ENCODE measurements around the gene TMEM114.

TMEM114 gene

GRCh38 chr16:8541868-8542267, 48.4 kb downstream of the TMEM114 start:
- TF ChIP-seq POLR2AphosphoS5 (IDR thresholded peaks at IDR 0.05; ENCODE audit: borderline replicate concordance, low read depth, low read length) = no peak
- no peak for TF ChIP-seq EZH2 (IDR thresholded peaks at IDR 0.05)
- no peak for TF ChIP-seq FOXP2 (optimal IDR thresholded peaks at IDR 0.05; ENCODE audit: control extremely low read depth, extremely low read length, insufficient read depth)
- Histone ChIP-seq H3K27ac (no peak overlapping the region), H3K9me3 (ENCODE audit: low read depth, low read length) (no peaks in the 10 kb centered on the region), H3K36me3 (ENCODE audit: insufficient read depth, low read length) (no peaks in the 10 kb centered on the region), H3K9ac (ENCODE audit: insufficient read length) (no peak overlapping the region), H3K4me3 (no peak overlapping the region)
- DNase-seq (ENCODE audit: low read depth, low spot score) = no peak

- no peak for TF ChIP-seq EZH2 (IDR thresholded peaks at IDR 0.05)
- no peak for TF ChIP-seq POLR2AphosphoS5 (IDR thresholded peaks at IDR 0.05; ENCODE audit: borderline replicate concordance, low read depth, low read length)
- TF ChIP-seq FOXP2 (optimal IDR thresholded peaks at IDR 0.05; ENCODE audit: control extremely low read depth, extremely low read length, insufficient read depth) = no peak
- Histone ChIP-seq H3K27ac (no peak overlapping the region), H3K36me3 (ENCODE audit: insufficient read depth, low read length) (no peaks in the 10 kb centered on the region), H3K4me3 (no peak overlapping the region), H3K9me3 (ENCODE audit: low read depth, low read length) (no peaks in the 10 kb centered on the region), H3K9ac (ENCODE audit: insufficient read length) (no peak overlapping the region)
- no peak for DNase-seq (ENCODE audit: low read depth, low spot score)
Observed at GRCh38 chr16:8537691-8538342, 52.5 kb downstream of the TMEM114 start.

GRCh38 chr16:8533509-8533908, 56.8 kb downstream of the TMEM114 start:
- TF ChIP-seq POLR2AphosphoS5 (IDR thresholded peaks at IDR 0.05; ENCODE audit: borderline replicate concordance, low read depth, low read length) (no peak), FOXP2 (optimal IDR thresholded peaks at IDR 0.05; ENCODE audit: control extremely low read depth, extremely low read length, insufficient read depth) (no peak), EZH2 (IDR thresholded peaks at IDR 0.05) (no peak)

DNA sequence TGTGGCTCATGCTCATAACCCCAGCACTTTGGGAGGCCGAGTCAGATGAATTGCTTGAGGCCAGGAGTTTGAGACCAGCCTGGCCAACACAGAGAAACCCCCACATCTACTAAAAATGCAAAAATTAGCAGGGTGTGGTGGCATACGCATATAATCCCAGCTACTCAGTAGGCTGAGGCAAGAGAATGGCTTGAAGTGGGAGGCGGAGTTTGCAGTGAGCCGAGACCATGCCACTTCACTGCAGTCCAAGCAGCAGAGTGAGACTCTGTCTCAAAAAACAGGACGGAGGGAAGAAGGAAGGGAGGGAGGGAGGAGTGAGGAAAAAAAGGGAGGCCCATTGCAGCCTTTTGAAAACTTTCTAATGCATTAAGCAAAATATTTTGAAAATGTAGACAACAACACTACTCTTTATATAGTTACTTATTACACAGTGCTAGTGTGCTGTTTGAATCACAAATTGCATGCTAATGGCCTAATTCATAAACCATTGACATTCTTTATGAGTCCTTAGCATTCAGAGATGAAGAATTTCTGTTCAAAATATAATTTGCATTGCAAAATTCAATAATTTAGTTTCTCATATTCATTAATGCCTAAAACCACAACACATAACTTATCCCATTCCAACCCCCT, 59.4 kb downstream of the TMEM114 start:
- Histone ChIP-seq H3K9ac (ENCODE audit: insufficient read length) (no peak overlapping the region), H3K9me3 (ENCODE audit: low read depth, low read length) (no peaks in the 10 kb centered on the region), H3K4me3 (no peak overlapping the region), H3K27ac (no peak overlapping the region), H3K36me3 (ENCODE audit: insufficient read depth, low read length) (no peaks in the 10 kb centered on the region)
- DNase-seq (ENCODE audit: low read depth, low spot score) = no peak
- TF ChIP-seq POLR2AphosphoS5 (IDR thresholded peaks at IDR 0.05; ENCODE audit: borderline replicate concordance, low read depth, low read length) = no peak
- no peak for TF ChIP-seq EZH2 (IDR thresholded peaks at IDR 0.05)
- TF ChIP-seq FOXP2 (optimal IDR thresholded peaks at IDR 0.05; ENCODE audit: control extremely low read depth, extremely low read length, insufficient read depth) = no peak

More at GRCh38 chr16:8533509-8533908, 56.8 kb downstream of the TMEM114 start:
- H3K9ac ChIP-seq (ENCODE audit: insufficient read length) = no peak overlapping the region
- no peaks in the 10 kb centered on the region for H3K9me3 ChIP-seq (ENCODE audit: low read depth, low read length)
- H3K4me3 ChIP-seq = no peak overlapping the region
- DNase-seq (ENCODE audit: low read depth, low spot score) = no peak
- no peak overlapping the region for H3K27ac ChIP-seq
- no peaks in the 10 kb centered on the region for H3K36me3 ChIP-seq (ENCODE audit: insufficient read depth, low read length)

GRCh38 chr16:8528471-8528870, 61.8 kb downstream of the TMEM114 start:
- H3K36me3 ChIP-seq (ENCODE audit: insufficient read depth, low read length) = no peaks in the 10 kb centered on the region
- no peak overlapping the region for H3K4me3 ChIP-seq
- H3K9me3 ChIP-seq (ENCODE audit: low read depth, low read length) = no peaks in the 10 kb centered on the region
- TF ChIP-seq POLR2AphosphoS5 (IDR thresholded peaks at IDR 0.05; ENCODE audit: borderline replicate concordance, low read depth, low read length) = no peak
- no peak for TF ChIP-seq EZH2 (IDR thresholded peaks at IDR 0.05)
- no peak for TF ChIP-seq FOXP2 (optimal IDR thresholded peaks at IDR 0.05; ENCODE audit: control extremely low read depth, extremely low read length, insufficient read depth)
- H3K27ac ChIP-seq = no peak overlapping the region
- no peak overlapping the region for H3K9ac ChIP-seq (ENCODE audit: insufficient read length)
- DNase-seq (ENCODE audit: low read depth, low spot score) = no peak

- H3K36me3 ChIP-seq (ENCODE audit: insufficient read depth, low read length) = no peaks in the 10 kb centered on the region
- no peak for DNase-seq (ENCODE audit: low read depth, low spot score)
- TF ChIP-seq POLR2AphosphoS5 (IDR thresholded peaks at IDR 0.05; ENCODE audit: borderline replicate concordance, low read depth, low read length) (no peak), FOXP2 (optimal IDR thresholded peaks at IDR 0.05; ENCODE audit: control extremely low read depth, extremely low read length, insufficient read depth) (no peak), EZH2 (IDR thresholded peaks at IDR 0.05) (no peak)
- no peak overlapping the region for H3K4me3 ChIP-seq
- no peak overlapping the region for H3K9ac ChIP-seq (ENCODE audit: insufficient read length)
- no peaks in the 10 kb centered on the region for H3K9me3 ChIP-seq (ENCODE audit: low read depth, low read length)
- H3K27ac ChIP-seq = no peak overlapping the region
Observed at GRCh38 chr16:8523932-8524331, 66.4 kb downstream of the TMEM114 start.

GRCh38 chr16:8522757-8523156, 67.6 kb downstream of the TMEM114 start:
- Histone ChIP-seq H3K36me3 (ENCODE audit: insufficient read depth, low read length) (no peaks in the 10 kb centered on the region), H3K4me3 (no peak overlapping the region), H3K9me3 (ENCODE audit: low read depth, low read length) (no peaks in the 10 kb centered on the region), H3K27ac (no peak overlapping the region), H3K9ac (ENCODE audit: insufficient read length) (no peak overlapping the region)
- DNase-seq (ENCODE audit: low read depth, low spot score) = no peak
- no peak for TF ChIP-seq EZH2 (IDR thresholded peaks at IDR 0.05)
- TF ChIP-seq FOXP2 (optimal IDR thresholded peaks at IDR 0.05; ENCODE audit: control extremely low read depth, extremely low read length, insufficient read depth) = no peak
- TF ChIP-seq POLR2AphosphoS5 (IDR thresholded peaks at IDR 0.05; ENCODE audit: borderline replicate concordance, low read depth, low read length) = no peak

GRCh38 chr16:8519643-8520042, 70.7 kb downstream of the TMEM114 start:
- TF ChIP-seq POLR2AphosphoS5 (IDR thresholded peaks at IDR 0.05; ENCODE audit: borderline replicate concordance, low read depth, low read length) = no peak
- no peak for TF ChIP-seq EZH2 (IDR thresholded peaks at IDR 0.05)
- no peak for TF ChIP-seq FOXP2 (optimal IDR thresholded peaks at IDR 0.05; ENCODE audit: control extremely low read depth, extremely low read length, insufficient read depth)

More at GRCh38 chr16:8519643-8520042, 70.7 kb downstream of the TMEM114 start:
- Histone ChIP-seq H3K4me3 (no peak overlapping the region), H3K36me3 (ENCODE audit: insufficient read depth, low read length) (no peaks in the 10 kb centered on the region), H3K9me3 (ENCODE audit: low read depth, low read length) (no peaks in the 10 kb centered on the region), H3K27ac (no peak overlapping the region), H3K9ac (ENCODE audit: insufficient read length) (no peak overlapping the region)
- no peak for DNase-seq (ENCODE audit: low read depth, low spot score)
